NCI-H82 (cell line): ENCODE measurements around the gene HMG20B.

Experiments
- DNase-seq: peaks from one replicate; lab custom pipeline; 2025; lab: John Stamatoyannopoulos, UW

The HMG20B gene

GRCh38 chr19:3608079-3608641, 35.4 kb downstream of the HMG20B start:
- DNase-seq = no peak

GRCh38 chr19:3608750-3609322, 36.1 kb downstream of the HMG20B start:
- no peak for DNase-seq

- DNase-seq = no peak
These were observed 37.3 kb downstream of the HMG20B start for GRCh38 chr19:3609779-3610719.

GRCh38 chr19:3610745-3611717, 38.3 kb downstream of the HMG20B start:
- no peak for DNase-seq

- DNase-seq = no peak
These were observed 39.1 kb downstream of the HMG20B start for GRCh38 chr19:3611841-3612240.

GRCh38 chr19:3612330-3612729, 39.6 kb downstream of the HMG20B start:
- no peak for DNase-seq

GRCh38 chr19:3612901-3613741, 40.4 kb downstream of the HMG20B start:
- DNase-seq = no peak

GRCh38 chr19:3613818-3614661, 41.3 kb downstream of the HMG20B start:
- no peak for DNase-seq

- no peak for DNase-seq
These were observed 42.2 kb downstream of the HMG20B start for GRCh38 chr19:3614858-3615505.

GRCh38 chr19:3615524-3616135, 42.9 kb downstream of the HMG20B start:
- no peak for DNase-seq

- no peak for DNase-seq
These were observed 44.7 kb downstream of the HMG20B start for GRCh38 chr19:3617463-3617862.

- DNase-seq = peak; percentile 22
These were observed 45.5 kb downstream of the HMG20B start for GRCh38 chr19:3618144-3618810.

- no peak for DNase-seq
These were observed 46.3 kb downstream of the HMG20B start for GRCh38 chr19:3618811-3619630.

GRCh38 chr19:3619631-3620012, 46.9 kb downstream of the HMG20B start:
- DNase-seq = no peak

GRCh38 chr19:3620145-3620816, 47.5 kb downstream of the HMG20B start:
- DNase-seq = no peak

- DNase-seq = no peak
These were observed 48.2 kb downstream of the HMG20B start for GRCh38 chr19:3620817-3621547.
